Panc1 (cell line): ENCODE data around the gene VPS16. TPM values are rescaled to one million over a fixed set of nuclear protein-coding genes. Genes with fewer than 3 reads are reported as not detected.

ENCODE experiments used
- ATAC-seq: fragments of 200-7000 bp; cut with Tn5 transposase; 2 replicates; pipeline ENCODE4 v1.9.1; 2020; ENCODE audit warnings: mild to moderate bottlenecking, moderate library complexity
- BruUV-seq: library from RNA; stranded (reverse); fragments of 400-500 nt; replicated peaks from 2 replicates; lab custom pipeline; 2021; lab: Mats Ljungman, UMichigan
- CTCF ChIA-PET: fragments of 300-600 bp; sonication (Branson Sonifier 250); formaldehyde crosslinking; loops from one replicate; lab custom pipeline; 2022; ENCODE audit warnings: antibody characterized with exemption; lab: Charles Lee
- POLR2A ChIA-PET: fragments of 300-600 bp; sonication (Branson Sonifier 250); formaldehyde crosslinking; loops from one replicate; lab custom pipeline; 2022; ENCODE audit warnings: antibody characterized with exemption; lab: Charles Lee
- DNase-seq: peaks from one replicate; pipeline ENCODE4 v3.0.0-alpha.2; 2010; ENCODE audit warnings: low read depth, low spot score
- H3K27ac ChIP-seq: 2 replicates; pipeline ENCODE4 v1.5.1; 2011; ENCODE audit warnings: mild to moderate bottlenecking, low read length, inconsistent platforms
- H3K27me3 ChIP-seq: fragments of 200-500 bp; sonication (Bioruptor generic); 2 replicates; pipeline ENCODE4 v1.6.0; 2014; ENCODE audit warnings: low read length, inconsistent platforms; ENCODE audit not compliant: control insufficient read depth, insufficient read depth
- H3K36me3 ChIP-seq: fragments of 200-500 bp; sonication (Bioruptor generic); 2 replicates; pipeline ENCODE4 v1.5.1; 2014; ENCODE audit warnings: inconsistent platforms, mild to moderate bottlenecking, low read length, moderate library complexity; ENCODE audit not compliant: control insufficient read depth, insufficient read depth
- H3K4me1 ChIP-seq: 2 replicates; pipeline ENCODE4 v1.5.1; 2011; ENCODE audit warnings: inconsistent platforms, mild to moderate bottlenecking, low read length, moderate library complexity; ENCODE audit not compliant: control insufficient read depth, insufficient read depth
- H3K4me3 ChIP-seq, 2 experiments: 2 replicates each; pipeline ENCODE4 v1.5.1; 2011 to 2012; ENCODE audit warnings: low read depth in 2 of 2, low read length in 2 of 2, mild to moderate bottlenecking in 2 of 2, inconsistent platforms in 1 of 2, moderate library complexity in 1 of 2
- H3K9me3 ChIP-seq: fragments of 200-500 bp; sonication (Bioruptor generic); 2 replicates; pipeline ENCODE4 v1.5.1; 2014; ENCODE audit warnings: low read depth, mild to moderate bottlenecking, inconsistent platforms, low read length, moderate library complexity; ENCODE audit not compliant: control insufficient read depth, insufficient read depth
- POLR2AphosphoS5 ChIP-seq: IDR thresholded peaks from 2 replicates; pipeline ENCODE4 v1.6.1; 2012; ENCODE audit warnings: mild to moderate bottlenecking, low read depth, low read length, moderate library complexity
- SIN3A ChIP-seq: IDR thresholded peaks from 2 replicates; pipeline ENCODE4 v1.6.1; 2012; ENCODE audit warnings: low read depth, mild to moderate bottlenecking, low read length, moderate library complexity, borderline replicate concordance; ENCODE audit not compliant: insufficient read depth
- TCF7L2 ChIP-seq: IDR thresholded peaks from 2 replicates; pipeline ENCODE4 v1.6.1; 2011; ENCODE audit warnings: mild to moderate bottlenecking, low read depth, low read length, inconsistent platforms
- in situ Hi-C: cut with HindIII; loops from 2 replicates; pipeline ENCODE4 v1.10.0; 2016; ENCODE audit warnings: low sequenced_read_pairs, low pct_unique_long_range_greater_than_20kb
- intact Hi-C: fragments of 100-400 bp; cut with micrococcal nuclease; formaldehyde crosslinking; loops from one replicate; pipeline ENCODE4 v1.10.0; 2022; ENCODE audit not compliant: unreplicated experiment
- total RNA-seq: library from RNA; stranded (reverse); gene quantifications from one replicate; pipeline ENCODE4 v1.2.1, GENCODE V29; 2021; ENCODE audit not compliant: unreplicated experiment
- TF ChIP-seq, protein P1 (sequence below): fragments of 450-650 bp; IDR thresholded peaks from 2 replicates; pipeline ENCODE4 v1.5.1; 2017; ENCODE audit warnings: mild to moderate bottlenecking
- TF ChIP-seq, protein P2 (sequence below), 2 experiments: IDR thresholded peaks; 2 replicates each; pipeline ENCODE4 v1.6.1; 2011 to 2012; ENCODE audit warnings: low read depth in 2 of 2, control low read depth in 1 of 2, low read length in 1 of 2, mild to moderate bottlenecking in 1 of 2, moderate library complexity in 1 of 2; ENCODE audit not compliant: insufficient read depth in 1 of 2

Gene VPS16
- total RNA-seq, 1 experiment from 2014 or later: 35.3 TPM

DNA sequence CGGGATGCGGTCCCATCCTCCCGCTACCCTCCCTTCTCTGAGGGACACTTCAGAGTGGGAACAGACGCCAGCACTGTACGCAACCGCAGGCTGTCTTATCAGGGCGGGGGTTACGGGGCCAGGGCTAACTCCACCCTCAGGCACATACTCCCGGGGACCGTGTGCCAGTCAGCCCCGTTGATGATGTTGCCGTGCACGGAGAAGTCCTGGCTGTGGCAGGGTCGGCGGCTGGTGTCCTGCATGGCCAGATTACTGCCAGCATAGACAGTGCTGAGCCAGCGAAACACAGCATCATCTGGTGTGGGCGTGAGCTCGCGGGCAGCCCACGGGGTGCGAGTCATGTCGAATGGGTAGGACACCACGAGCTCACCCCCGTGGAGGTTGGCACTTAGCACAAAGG lies 45.1 kb upstream of the VPS16 start:
- intact Hi-C loops (no loop called here), in situ Hi-C loops (no loop called here)
- ATAC-seq (no peak), DNase-seq (no peak)
- Histone ChIP-seq H3K36me3 (no peaks in the 10 kb centered on the region), H3K9me3 (no peaks in the 10 kb centered on the region), H3K27me3 (peaks cover 20% of the 10 kb centered on the region), H3K4me1 (no peaks in the 10 kb centered on the region; the same call in 1 of the 2 replicates), H3K4me3 (no peak overlapping the region), H3K27ac (no peak overlapping the region)
- CTCF ChIA-PET: no interaction called here
- TF ChIP-seq, protein P1, sequence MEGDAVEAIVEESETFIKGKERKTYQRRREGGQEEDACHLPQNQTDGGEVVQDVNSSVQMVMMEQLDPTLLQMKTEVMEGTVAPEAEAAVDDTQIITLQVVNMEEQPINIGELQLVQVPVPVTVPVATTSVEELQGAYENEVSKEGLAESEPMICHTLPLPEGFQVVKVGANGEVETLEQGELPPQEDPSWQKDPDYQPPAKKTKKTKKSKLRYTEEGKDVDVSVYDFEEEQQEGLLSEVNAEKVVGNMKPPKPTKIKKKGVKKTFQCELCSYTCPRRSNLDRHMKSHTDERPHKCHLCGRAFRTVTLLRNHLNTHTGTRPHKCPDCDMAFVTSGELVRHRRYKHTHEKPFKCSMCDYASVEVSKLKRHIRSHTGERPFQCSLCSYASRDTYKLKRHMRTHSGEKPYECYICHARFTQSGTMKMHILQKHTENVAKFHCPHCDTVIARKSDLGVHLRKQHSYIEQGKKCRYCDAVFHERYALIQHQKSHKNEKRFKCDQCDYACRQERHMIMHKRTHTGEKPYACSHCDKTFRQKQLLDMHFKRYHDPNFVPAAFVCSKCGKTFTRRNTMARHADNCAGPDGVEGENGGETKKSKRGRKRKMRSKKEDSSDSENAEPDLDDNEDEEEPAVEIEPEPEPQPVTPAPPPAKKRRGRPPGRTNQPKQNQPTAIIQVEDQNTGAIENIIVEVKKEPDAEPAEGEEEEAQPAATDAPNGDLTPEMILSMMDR: no peak
- TF ChIP-seq SIN3A (no peak), POLR2AphosphoS5 (no peak), TCF7L2 (no peak)
- POLR2A ChIA-PET: no interaction called here
- no TSS peak for BruUV-seq

DNA sequence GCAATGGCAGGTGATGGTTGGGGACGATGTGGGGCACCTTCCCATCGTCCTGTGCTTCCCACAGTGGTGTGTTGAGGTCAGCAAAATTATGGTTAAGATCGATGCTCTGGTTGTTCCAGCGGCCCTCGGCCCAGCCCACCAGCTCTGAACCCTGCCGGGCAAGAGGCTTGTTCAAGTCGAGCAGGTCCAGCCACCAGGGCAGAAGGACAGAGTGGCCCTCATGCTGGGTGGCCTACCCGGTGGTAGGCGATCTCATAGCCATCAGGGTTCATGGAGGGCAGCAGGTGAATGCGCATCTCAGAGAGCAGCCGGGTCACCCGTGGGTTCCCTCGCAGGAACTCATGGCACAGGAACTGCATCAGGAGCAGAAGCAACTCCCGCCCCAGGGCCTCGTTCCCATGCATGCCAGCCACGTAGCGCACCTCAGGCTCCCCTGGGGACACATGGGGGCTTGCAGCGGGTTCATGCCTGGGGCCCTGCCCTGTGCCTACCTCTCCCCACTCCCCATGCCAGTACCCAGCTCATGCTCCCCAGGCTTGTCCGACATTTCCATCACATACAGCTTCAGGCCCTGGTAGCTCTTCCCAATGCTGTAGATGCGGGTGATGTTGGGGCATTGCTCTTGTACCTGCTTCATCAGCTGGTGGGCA lies 44.4 kb upstream of the VPS16 start:
- H3K27me3 ChIP-seq: peaks cover 23% of the 10 kb centered on the region
- intact Hi-C loops (no loop called here), in situ Hi-C loops (no loop called here)
- no TSS peak for BruUV-seq
- H3K9me3 ChIP-seq: no peaks in the 10 kb centered on the region
- H3K27ac ChIP-seq: no peak overlapping the region
- DNase-seq: no peak
- TF ChIP-seq POLR2AphosphoS5 (no peak), TCF7L2 (no peak), SIN3A (no peak)
- TF ChIP-seq, protein P2, sequence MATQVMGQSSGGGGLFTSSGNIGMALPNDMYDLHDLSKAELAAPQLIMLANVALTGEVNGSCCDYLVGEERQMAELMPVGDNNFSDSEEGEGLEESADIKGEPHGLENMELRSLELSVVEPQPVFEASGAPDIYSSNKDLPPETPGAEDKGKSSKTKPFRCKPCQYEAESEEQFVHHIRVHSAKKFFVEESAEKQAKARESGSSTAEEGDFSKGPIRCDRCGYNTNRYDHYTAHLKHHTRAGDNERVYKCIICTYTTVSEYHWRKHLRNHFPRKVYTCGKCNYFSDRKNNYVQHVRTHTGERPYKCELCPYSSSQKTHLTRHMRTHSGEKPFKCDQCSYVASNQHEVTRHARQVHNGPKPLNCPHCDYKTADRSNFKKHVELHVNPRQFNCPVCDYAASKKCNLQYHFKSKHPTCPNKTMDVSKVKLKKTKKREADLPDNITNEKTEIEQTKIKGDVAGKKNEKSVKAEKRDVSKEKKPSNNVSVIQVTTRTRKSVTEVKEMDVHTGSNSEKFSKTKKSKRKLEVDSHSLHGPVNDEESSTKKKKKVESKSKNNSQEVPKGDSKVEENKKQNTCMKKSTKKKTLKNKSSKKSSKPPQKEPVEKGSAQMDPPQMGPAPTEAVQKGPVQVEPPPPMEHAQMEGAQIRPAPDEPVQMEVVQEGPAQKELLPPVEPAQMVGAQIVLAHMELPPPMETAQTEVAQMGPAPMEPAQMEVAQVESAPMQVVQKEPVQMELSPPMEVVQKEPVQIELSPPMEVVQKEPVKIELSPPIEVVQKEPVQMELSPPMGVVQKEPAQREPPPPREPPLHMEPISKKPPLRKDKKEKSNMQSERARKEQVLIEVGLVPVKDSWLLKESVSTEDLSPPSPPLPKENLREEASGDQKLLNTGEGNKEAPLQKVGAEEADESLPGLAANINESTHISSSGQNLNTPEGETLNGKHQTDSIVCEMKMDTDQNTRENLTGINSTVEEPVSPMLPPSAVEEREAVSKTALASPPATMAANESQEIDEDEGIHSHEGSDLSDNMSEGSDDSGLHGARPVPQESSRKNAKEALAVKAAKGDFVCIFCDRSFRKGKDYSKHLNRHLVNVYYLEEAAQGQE (IDR thresholded peaks at IDR 0.05; ENCODE audit: insufficient read depth in 1 of 2, low read depth in 2 of 2, low read length in 1 of 2): no peak
- TF ChIP-seq, protein P1: no peak
- no peak for ATAC-seq
- H3K4me3 ChIP-seq: no peak overlapping the region
- no peaks in the 10 kb centered on the region for H3K36me3 ChIP-seq
- ChIA-PET POLR2A (no interaction called here), CTCF (no interaction called here)
- no peaks in the 10 kb centered on the region; the same call in 1 of the 2 replicates for H3K4me1 ChIP-seq
